ENCODE results near the gene SMIM36.

Gene SMIM36

GRCh38 chr17:55500103-55500502 is 11.1 kb downstream of the SMIM36 start:
- no peak for DNase-seq (ENCODE audit: low read depth)
- no peak overlapping the region for H3K4me3 ChIP-seq (ENCODE audit: low read depth, low read length)
- TF ChIP-seq CTCF (conservative IDR thresholded peaks at IDR 0.05; ENCODE audit: low read depth, low read length), result no peak

- H3K4me3 ChIP-seq (ENCODE audit: low read depth, low read length), result no peak overlapping the region
- peak; percentile 87 for DNase-seq (ENCODE audit: low read depth)
Observed at GRCh38 chr17:55496094-55496881, 15.0 kb downstream of the SMIM36 start.

GRCh38 chr17:55495239-55495638 is 16.0 kb downstream of the SMIM36 start:
- TF ChIP-seq CTCF (conservative IDR thresholded peaks at IDR 0.05; ENCODE audit: low read depth, low read length), result no peak
- no peak overlapping the region for H3K4me3 ChIP-seq (ENCODE audit: low read depth, low read length)
- DNase-seq (ENCODE audit: low read depth), result no peak

More at GRCh38 chr17:55496094-55496881, 15.0 kb downstream of the SMIM36 start:
- TF ChIP-seq CTCF (conservative IDR thresholded peaks at IDR 0.05; ENCODE audit: low read depth, low read length), result no peak

GRCh38 chr17:55492781-55493341 is 18.4 kb downstream of the SMIM36 start:
- no peak for TF ChIP-seq CTCF (conservative IDR thresholded peaks at IDR 0.05; ENCODE audit: low read depth, low read length)
- no peak for DNase-seq (ENCODE audit: low read depth)
- no peak overlapping the region for H3K4me3 ChIP-seq (ENCODE audit: low read depth, low read length)

- TF ChIP-seq CTCF (conservative IDR thresholded peaks at IDR 0.05; ENCODE audit: low read depth, low read length), result no peak
- H3K4me3 ChIP-seq (ENCODE audit: low read depth, low read length), result no peak overlapping the region
- DNase-seq (ENCODE audit: low read depth), result no peak
Observed at GRCh38 chr17:55490376-55490775, 20.9 kb downstream of the SMIM36 start.

- TF ChIP-seq CTCF (conservative IDR thresholded peaks at IDR 0.05; ENCODE audit: low read depth, low read length), result no peak
- no peak overlapping the region for H3K4me3 ChIP-seq (ENCODE audit: low read depth, low read length)
- peak; percentile 32 for DNase-seq (ENCODE audit: low read depth)
Observed at GRCh38 chr17:55487695-55488432, 23.4 kb downstream of the SMIM36 start.

Measured in choroid plexus epithelial cell (primary cell).